ENCODE results near the gene ANKUB1.

GRCh38 chr3:149732234-149732633 is 60.1 kb downstream of the ANKUB1 start:
- TF ChIP-seq CTCF (IDR thresholded peaks at IDR 0.05), result no peak
- TF ChIP-seq POLR2AphosphoS5 (IDR thresholded peaks at IDR 0.05), result no peak
- TF ChIP-seq POLR2A (IDR thresholded peaks at IDR 0.05), result no peak
